T-helper 2 cell (primary cell): Measurements from ENCODE around the gene CD58.

Experiments
- DNase-seq, 5 experiments: peaks; one replicate each; pipeline versions ENCODE4 v3.0.0 to v3.0.0-alpha.2; 2012 to 2022

Gene CD58

DNA sequence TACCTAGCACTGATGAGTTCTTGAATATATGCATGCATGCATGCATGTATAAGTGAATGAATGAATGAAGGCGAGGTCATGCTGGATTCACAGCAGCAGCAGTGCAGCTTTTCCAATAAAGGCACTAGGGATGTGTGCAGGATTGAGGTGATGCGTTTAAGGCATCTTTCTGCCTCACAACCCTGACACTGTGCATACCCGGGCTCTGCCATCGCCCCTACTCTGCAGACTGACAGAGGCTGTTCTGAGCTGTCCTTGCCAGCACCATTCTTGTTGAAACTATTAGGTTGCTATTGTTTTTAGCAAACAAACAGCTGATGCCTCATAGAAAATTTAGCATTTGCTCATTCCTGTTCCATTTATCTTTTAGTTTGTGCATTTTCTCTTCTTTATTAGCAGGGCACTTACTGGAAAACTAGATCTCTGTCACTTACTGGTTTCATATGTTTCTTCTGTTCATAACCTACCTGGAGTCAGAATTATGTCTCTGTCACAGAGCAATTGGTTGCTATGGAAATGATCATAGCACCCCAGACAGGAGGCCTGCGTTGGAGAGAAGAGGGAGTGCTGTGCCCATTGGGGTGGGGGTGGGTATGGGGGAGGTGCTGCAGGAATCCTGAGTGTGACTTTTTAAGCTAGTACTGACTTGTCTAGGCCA is 79.0 kb downstream of the CD58 start:
- no peak for DNase-seq

DNA sequence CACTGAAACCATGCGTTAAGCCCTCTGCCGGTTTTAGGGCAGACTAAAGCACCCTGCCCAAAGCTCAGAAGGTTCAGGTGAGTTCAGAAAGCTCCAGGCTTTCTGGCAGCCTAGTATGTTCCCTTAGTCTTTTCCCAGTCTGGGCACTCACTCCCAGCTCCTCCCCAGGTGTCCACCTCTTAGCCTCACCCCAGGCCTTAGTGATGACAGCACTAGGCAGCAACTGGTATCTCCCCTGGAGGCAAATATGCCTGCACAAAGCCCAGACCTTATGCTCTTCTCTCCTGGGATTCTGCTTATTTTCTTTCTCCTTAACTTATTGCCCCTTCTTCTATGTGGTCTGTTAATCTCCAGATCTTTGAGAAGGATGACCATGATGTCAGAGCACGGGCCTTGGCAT is 80.2 kb downstream of the CD58 start:
- no peak for DNase-seq

DNA sequence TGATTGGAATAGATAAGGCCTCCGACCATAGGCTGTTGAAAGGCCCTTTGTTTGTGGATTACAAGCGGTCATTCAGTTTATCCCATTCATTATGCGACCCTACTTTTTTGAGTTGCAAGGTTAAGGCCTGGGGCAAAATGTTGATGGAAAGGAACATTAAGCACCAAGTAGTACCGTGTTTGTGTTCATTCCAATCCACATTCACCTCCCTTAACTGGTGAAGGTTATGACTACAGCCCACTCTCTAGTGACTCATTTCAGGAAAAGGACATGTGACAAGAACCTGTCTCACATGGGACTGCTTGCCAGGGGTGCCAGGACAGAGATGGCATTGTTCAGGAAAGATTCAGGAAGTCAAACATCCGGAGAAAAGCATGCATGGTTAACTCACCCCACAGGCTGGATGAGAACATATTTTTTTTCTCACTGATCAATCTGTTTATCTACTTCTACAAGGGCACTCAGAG is 81.6 kb downstream of the CD58 start:
- peak in 1 of 5 experiments; percentile 58 for DNase-seq

DNA sequence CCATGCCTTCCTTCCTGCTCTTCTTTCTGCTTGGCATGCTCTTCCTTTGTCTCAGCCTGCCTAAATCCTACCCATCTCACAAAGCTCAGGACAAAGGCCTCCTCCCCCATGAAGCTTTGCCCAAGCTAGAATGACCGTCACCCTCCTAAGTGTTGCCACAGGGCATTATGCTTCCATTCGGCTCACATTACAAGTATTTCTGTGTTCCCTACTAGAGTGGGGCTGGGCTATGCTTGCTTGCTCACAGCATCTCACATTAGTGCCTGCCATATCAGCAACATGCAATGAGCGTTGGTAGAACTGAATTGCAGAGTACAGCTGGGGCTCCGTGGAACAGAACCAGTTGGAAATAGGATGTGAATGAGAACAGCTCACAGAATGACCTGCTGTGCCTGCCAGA is 82.8 kb downstream of the CD58 start:
- DNase-seq = no peak

DNA sequence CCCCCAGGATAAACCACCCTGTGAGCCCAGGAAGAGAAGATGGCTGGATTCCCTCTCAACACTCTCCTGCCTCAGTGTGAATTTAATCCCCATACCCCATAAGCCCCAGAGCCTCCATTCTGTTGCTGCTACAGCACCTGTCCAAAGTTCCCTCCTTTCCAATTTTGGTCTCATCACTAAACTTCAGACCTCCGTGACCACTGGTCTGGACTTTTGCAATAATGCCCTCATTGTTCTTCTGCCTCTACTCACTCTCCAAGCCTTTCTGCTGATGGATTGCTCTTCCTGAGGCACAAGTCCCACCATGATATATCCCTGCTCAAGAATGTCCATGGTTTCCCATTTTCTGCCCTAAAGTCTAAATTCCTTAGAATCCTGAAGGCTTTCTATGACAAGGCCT is 83.2 kb downstream of the CD58 start:
- DNase-seq = no peak

DNA sequence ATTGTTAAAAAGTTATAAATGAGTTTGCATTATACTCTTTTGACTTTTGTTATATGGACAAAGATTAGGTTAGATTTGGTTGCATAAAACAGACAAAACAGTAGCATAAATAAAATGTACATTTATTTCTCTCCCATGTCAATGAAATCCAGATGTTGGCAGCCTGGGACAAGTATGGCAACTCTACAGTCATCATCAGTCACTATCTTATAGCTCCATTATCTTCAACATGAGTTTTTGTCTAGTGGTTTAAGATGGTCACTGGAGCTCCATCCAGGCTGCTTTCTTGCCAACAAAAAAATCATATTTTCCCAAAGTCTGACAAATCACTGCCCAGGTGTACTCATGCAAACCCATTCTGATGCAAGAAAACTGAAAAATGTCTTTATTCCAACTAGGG is 83.8 kb downstream of the CD58 start:
- no peak for DNase-seq

DNA sequence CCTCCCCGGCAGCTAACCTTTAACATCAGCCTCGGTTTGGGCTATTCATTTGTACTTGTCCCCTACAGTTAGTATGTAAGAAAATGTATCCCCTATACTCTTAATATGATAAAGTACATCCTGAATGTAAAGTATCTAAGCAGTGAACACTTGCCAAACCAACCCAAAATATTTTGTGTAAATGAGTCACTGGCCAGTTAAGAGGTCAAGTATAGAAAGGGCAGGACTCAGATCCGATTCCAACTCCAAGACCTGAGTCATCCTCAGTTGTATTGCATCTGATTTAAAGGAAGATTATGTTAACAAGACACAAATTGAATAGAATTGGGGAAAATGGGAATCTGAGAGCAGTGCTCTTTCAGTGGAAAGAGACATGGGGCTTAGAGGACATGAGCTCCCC is 84.4 kb downstream of the CD58 start:
- DNase-seq = no peak

DNA sequence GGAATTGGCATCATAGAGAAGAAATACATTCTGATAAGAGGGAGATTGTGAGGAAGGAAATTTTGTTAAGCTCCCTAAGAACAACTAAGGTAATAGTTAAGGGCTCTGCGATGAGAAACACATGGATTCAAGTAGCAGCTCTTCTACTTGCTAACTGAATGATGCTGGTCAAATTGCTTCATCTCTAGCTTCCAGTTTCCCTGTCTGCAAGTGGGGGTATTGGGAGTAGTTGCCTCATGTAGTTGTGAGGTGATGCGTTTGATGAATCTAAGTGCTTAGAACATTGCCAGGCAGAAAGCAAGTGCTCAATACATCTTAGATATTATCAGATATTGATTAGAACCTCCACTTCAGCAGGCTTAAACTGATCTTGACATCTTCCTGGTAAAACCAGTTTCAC is 84.8 kb downstream of the CD58 start:
- DNase-seq = no peak

DNA sequence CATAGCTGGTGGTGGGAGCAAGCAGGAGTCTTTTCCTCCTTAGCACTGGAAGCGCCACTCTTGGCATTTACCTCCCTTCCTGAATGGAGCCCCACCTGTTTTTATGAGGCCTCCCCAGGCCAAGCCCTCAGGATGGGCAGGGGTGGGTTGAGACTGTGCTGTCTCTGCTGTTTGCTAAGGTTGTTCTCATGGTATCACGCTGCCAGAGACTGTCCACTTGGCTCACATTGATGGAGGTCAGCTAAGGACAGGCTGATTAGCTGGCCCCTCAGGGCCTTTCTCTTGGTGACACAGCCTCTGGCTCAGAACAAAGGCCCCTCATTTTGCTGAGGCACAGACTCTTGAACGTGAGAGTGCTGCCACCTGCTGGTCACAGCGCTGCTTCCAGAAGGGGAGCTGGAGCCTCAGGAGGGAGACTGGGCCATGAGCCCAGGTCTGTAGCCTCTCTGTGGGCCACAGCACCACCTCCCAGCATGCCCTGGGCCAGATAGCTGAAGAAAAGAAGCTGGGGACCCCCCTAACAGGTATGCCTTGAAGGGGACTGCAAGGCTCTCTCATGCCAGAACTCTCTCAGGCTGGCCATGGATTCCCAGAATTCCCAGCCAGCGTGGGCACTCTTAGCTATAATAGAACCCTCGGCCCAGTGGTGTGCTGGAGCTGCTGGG is 85.6 kb downstream of the CD58 start:
- peak; percentile 57 to 86 (median 78) for DNase-seq

DNA sequence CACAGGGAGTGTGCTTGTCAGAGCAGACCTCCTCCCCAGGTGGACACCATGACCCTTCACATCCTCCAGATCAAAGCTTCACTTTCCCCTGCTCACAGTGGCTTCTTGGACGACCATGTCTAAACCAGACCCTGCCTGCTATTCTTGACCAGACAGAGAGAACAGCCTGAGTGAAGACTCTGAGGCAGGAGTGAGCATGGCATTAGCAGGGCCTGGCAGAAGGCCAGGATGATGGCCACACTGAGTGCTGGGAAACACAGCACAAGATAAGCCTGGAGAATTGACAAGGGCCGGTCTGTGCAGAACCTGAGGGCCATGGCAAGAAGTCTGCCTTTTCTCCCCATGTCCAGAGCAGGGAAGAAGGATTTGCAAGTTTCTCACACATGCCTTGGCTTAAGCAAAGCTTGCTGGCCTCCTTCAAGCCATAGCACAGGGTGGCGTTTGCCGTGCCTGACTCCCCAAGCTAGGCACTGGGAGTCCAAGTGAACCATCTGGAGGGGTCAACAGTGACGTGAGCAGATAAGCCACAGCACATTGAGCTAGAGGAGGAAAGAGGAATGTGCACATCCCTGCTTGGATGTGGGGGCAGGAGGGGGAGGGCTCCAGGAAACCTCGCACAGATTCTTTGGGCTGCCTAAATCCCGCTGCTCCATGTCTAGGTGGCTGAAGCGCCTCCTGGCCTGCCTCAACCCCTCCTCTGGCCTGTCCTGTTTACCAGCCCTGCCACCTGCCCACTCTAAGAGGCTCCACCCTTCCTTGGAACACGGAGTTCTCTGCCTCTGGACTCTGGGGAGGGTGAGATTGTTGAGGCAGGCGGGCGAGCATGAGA is 87.1 kb downstream of the CD58 start:
- DNase-seq = no peak

DNA sequence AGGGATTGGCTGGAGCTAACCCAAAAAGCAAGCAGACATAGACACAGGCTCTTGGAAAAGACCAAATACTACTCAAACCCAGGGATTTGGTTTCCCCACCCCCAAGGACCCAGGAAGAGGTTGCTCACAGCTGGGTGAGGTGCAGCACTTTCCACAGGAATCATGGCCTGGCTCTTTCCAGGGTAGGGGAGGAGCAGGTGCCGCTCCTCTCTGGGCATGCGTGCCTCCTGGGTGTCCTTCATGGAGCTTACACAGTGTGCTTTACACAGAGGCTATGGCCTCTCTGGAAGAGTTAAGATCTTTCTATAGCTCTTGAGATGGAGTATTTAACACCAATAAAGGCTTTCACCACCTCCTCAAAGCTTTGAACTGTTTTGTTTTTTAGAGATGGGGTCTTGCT is 88.3 kb downstream of the CD58 start:
- no peak for DNase-seq

DNA sequence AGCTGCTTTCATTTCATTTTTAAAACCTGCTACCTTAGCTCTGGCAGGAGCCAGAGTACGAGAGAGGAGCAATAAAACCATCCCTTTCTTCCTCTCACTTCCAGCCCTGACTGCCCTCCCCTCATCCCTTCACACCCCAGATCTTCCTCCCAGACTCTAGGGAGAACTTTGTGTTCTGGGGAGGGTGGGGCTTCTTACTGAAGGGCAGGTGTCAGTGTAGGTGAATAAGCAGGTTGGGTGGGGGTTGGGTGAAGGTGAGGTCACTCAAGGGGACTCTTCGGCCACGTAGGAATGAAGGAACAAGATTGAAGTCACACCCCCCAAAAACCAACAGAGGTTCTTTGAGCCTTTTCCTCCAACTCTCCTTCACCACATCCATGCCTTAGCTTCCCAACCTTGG is 88.9 kb downstream of the CD58 start:
- DNase-seq = no peak

DNA sequence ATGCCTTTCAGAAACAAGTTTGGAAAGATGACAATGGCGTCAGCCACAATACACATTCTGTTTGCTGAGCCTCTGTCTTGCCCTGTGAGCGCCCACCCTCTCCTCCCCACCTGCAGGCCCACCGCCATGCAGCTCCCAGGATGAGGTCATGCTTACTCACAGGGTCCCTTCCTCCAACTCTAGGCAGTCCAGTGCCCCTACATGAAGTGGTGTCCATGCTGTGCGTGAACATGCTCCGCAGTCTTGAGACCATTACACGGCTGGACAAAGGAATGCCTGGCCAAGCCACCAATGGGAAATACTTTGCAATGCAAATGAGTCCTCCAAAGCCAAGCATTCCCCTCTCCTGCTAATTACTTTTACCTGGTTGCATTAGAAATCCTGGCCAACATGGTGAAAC is 92.2 kb downstream of the CD58 start:
- no peak for DNase-seq

DNA sequence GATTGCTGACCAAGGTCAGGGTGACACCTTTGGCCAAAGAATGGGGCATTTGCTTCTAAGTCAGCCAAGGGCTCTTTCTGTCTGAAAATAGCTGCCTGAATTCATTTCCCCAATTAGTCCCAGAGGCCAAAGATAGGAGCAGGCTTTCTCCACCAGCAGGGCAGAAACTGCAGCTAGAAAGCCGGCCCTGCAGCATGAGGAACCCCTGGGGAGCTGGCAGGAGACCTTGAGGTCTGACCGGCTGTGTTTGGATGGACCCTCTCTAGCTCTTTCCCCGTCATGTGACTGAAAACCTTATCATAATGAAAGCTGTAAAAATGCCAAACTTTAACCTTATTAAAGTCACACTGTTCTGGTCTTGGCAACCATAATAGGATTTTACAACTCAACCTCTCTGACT is 93.4 kb downstream of the CD58 start:
- no peak for DNase-seq

DNA sequence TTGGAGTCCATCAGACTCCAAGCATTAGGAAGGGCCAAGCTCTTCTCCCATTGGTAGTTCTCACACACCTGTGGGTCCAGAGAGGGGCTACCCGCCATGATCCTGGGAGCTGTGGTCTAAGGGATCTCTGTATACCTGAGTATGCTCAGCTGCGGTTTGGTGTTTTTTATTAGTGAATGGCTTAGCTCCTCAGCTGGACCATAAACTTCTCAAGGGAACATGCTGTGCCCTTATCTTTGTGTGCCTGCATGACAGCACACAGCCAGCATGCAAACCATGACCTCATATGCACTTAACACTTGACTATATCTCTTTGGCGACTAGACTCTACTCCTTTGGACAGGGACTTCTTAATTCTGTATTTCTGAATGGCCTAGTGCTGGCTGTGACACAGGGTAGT is 94.5 kb downstream of the CD58 start:
- DNase-seq = no peak

DNA sequence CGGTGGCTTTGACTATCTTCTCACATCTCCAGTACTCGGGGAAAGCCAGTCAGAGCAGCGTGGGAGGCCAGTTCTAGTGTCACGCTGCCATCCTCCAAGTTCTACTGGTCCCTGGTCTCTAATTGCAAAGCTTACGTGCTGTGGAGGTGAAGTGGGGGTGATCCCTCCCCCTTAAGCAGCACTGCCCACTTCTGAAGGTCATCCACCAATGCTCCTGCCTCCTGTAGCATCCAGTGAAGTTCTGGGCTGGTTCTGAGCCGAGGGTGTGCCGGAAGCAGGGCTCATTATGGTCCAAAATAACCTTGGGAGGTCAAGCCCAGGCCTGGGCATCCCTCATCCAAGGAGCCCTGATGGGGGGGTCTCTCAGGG is 95.0 kb downstream of the CD58 start:
- no peak for DNase-seq

DNA sequence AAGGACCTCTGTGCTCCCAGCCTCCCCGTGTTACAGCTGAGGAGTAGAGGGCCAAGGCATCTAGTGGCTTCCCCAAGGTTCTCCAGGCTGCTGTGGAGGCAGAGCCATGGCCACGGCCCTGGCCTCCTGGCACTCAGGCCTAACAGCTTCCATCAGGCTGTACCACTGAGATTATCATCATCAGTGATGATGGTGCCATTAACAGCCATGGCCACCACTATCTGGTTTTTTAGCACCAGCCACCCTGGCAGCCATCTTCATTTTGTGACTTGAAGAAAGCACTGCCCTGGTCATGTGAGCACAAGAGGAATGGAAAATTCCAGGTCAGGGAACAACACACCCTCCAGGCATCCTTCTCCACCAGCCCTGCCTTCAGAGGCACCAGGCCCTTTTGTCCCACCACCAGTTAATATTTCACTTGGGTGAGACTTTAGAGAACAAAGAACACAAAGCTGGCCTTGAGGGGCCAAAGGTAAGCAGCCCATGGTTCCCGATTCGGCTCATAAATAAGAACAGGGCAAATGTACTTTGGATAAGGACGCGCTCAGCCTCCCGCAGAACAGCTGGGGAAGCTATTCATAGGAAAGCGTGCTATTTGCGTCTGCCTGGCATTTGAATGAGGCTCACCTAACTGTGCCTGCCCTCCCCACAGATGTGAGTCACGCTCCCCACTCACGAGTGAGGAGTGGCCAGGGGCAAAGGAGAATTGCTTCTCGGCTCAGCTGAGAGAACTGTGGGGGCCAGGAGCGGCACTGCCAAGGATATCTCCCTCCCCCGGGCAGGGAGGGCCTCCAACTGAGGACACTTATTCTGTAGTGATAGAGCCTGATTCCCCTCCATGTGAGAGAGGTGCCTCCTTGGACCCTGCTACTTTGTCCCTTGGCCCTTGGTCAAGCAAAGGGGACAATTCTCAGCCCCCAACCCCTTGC is 95.6 kb downstream of the CD58 start:
- no peak for DNase-seq

DNA sequence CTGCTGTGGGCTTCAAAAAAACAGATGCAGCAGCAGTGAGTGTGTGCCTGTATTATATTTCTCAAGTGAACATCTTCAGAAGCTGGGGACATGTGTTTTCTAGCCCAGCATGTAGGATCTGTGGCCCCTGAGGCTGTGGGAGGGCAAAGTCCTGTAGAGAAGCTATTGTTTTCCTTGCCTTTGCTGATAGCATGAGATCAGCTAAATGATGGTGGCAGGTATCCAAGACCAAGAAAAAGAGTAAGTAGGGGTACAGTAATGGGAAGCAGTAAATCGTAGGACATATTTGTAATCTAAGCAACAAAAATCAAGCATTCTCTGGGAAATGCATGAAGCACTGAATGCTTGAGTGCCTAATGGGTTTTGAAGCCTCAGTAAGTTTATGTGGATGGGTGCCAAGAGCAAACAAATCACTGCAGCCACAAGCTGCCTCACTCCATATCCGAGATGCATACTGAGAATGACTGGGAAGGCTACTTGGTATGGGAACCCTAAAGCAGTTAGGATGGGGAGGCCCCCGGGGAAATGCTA is 98.3 kb downstream of the CD58 start:
- no peak for DNase-seq

DNA sequence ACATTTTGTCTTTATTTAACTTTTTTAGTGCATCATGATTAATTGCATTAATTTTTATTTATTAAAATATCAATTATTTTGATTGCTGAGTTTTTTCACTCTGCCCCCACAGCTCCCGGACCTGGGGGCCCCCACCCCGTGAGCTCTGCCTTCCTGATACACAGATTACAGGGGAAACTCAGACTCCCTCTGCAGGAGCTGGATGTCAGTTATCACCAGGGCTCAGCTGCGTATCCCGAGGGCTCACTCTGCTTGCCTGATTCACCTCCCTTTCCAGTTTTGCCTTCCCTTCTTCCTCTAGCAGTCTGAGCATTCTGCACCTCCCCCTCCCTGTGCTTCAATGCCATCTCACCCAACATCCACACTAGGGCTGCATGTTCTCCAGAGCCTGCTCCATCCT is 99.6 kb downstream of the CD58 start:
- no peak for DNase-seq

DNA sequence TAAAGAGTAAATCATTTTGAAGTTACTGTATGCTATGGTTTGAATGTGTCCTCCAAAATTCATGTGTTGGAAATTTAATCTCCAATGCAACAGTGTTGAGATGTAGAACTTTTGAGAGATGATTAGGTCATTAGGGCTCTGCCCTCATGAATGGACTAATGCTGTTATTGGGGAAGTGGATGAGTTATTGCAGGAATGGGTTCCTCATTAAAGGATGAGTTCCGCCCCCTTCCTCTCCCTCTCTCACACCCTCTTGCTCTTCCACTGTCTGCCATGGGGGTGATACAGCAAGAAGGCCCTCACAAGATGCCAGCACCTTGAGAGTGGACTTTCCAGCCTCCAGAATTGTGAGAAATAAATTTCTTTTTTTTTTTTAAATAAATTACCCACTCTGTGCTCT is 100.2 kb downstream of the CD58 start:
- DNase-seq = no peak

DNA sequence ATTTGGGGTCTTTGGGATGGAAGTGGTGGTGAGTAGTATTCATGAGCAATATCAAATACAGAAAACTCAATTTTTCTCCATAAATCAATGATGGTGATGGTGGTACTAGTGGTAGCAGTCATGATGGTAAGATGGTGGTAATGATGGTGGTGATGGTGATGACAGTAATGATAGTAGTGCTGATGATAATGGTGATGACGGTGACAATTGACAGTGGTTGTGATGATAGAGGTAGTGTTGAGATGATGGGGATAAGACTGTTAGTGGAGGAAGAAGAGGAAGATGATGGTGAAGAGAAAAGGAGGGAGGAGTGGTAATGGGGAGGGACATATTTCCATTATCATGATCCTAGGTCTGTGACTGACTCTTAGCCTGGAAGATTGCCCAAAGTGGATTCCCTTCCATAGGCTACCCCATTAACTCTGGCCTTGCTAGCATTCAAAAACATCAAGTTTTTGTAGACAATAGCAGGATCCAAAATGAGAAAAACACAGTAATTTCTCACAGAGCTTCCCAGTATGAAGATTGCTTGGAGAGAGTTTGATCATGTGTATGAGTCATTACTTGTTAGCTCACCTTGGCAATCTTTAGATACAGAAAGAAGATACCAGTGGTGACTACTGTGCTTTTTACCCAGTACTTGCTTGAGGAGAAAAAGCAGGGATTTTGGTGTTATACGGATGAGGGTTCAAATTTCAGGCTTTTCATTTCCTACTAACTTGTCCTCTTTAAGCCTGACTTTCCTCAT is 103.8 kb downstream of the CD58 start:
- DNase-seq = no peak
